K562 (cell line): ENCODE measurements around the gene NUTM1. TPM values are rescaled to one million over a fixed set of nuclear protein-coding genes. Genes with fewer than 3 reads are reported as not detected.
A peak's percentile ranks its signal among the peaks of the same experiment; 100 is the strongest.

ENCODE experiments used
- ATF6 ChIP-seq: sonication (generic); formaldehyde crosslinking; IDR thresholded peaks from 2 replicates; pipeline ENCODE4 v1.4.0; 2020; ENCODE audit warnings: mild to moderate bottlenecking, missing genetic modification reagents
- BDP1 ChIP-seq: IDR thresholded peaks from 3 replicates; pipeline ENCODE4 v1.6.1; 2011; ENCODE audit not compliant: insufficient read length, insufficient read depth
- HINFP ChIP-seq: fragments of 450-650 bp; conservative IDR thresholded peaks from 2 replicates; pipeline ENCODE4 v1.6.1; 2016; ENCODE audit warnings: missing genetic modification characterization, low read depth, mild to moderate bottlenecking, control low read depth, missing compliant biosample characterization
- NFRKB ChIP-seq: fragments of 450-650 bp; IDR thresholded peaks from 2 replicates; pipeline ENCODE4 v1.6.1; 2016; ENCODE audit warnings: low read depth
- POLR2A ChIP-seq: fragments of 450-650 bp; conservative IDR thresholded peaks from 2 replicates; pipeline ENCODE4 v1.6.1; 2016
- RBM14 ChIP-seq: fragments of 200-400 bp; formaldehyde crosslinking; IDR thresholded peaks from 2 replicates; pipeline ENCODE4 v1.6.1; 2018; ENCODE audit warnings: low read depth, mild to moderate bottlenecking, low read length, moderate library complexity, borderline replicate concordance; ENCODE audit not compliant: insufficient read depth
- REST ChIP-seq, 2 experiments: fragments of 450-650 bp; formaldehyde crosslinking in 1 of 2; IDR thresholded peaks; 2 replicates each; pipeline versions ENCODE4 v1.4.0 to v1.6.1; 2014 to 2020; ENCODE audit warnings: mild to moderate bottlenecking in 2 of 2, borderline replicate concordance in 1 of 2, low read depth in 1 of 2
- SMARCA4 ChIP-seq: fragments of 450-650 bp; IDR thresholded peaks from 2 replicates; pipeline ENCODE4 v1.6.1; 2016
- THRB ChIP-seq: fragments of 450-650 bp; formaldehyde crosslinking; conservative IDR thresholded peaks from 2 replicates; pipeline ENCODE4 v1.4.0; 2022; ENCODE audit warnings: mild to moderate bottlenecking, missing genetic modification characterization
- ZNF280B ChIP-seq: fragments of 250-450 bp; sonication (Bioruptor Pico); IDR thresholded peaks from 2 replicates; pipeline ENCODE4 v1.5.1; 2021; ENCODE audit warnings: mild to moderate bottlenecking
- ZNF780A ChIP-seq: fragments of 250-450 bp; sonication (Bioruptor Pico); IDR thresholded peaks from 2 replicates; pipeline ENCODE4 v1.5.0; 2021; ENCODE audit warnings: mild to moderate bottlenecking
- polyA plus RNA-seq, 8 experiments: library from polyadenylated mRNA; depleted of rRNA in 4 of 8; stranded (reverse) in 5 of 8; unstranded in 3 of 8; fragments of >200 nt; fragmentation: Nextera tagmentation in 2 of 8; fragmentation: Illumina TruSeq in 1 of 8; extraction: Ambion mirVana in 2 of 8; extraction: Trizol in 1 of 8; gene quantifications; 2 replicates each; pipeline versions ENCODE4 v1.2.1 to v1.2.3, GENCODE V29; 2011 to 2014; ENCODE audit warnings: inconsistent platforms in 1 of 8, missing spikeins in 1 of 8
- total RNA-seq, 7 experiments: library from RNA; depleted of rRNA in 6 of 7; stranded (reverse); fragments of >200 nt in 6 of 7; fragmentation: Illumina TruSeq in 2 of 7; extraction: Trizol in 2 of 7; gene quantifications; 2 replicates each; pipeline versions ENCODE4 v1.2.1 to v1.2.3, GENCODE V29; 2011 to 2021; ENCODE audit warnings: low replicate concordance in 1 of 7

NUTM1 gene
- total and polyA plus RNA-seq, 9 of the 15 experiments (the other 6 are each of a cell fraction or from before 2014, with no cell fraction given) = 0.01 to 0.05 (median 0.04) TPM; not detected in 4

- TF ChIP-seq REST (IDR thresholded peaks at IDR 0.05; ENCODE audit: borderline replicate concordance) = peak; percentile 85
- no peak for TF ChIP-seq REST (CRISPR knock-in tag; IDR thresholded peaks at IDR 0.05; ENCODE audit: low read depth)
- no peak for TF ChIP-seq HINFP (tag)
- no peak for TF ChIP-seq ZNF280B (CRISPR knock-in tag)
- TF ChIP-seq ZNF780A (CRISPR knock-in tag) = no peak
- TF ChIP-seq BDP1 = no peak
- peak; percentile 50; the same call in 1 of the 2 replicates for TF ChIP-seq SMARCA4
- TF ChIP-seq RBM14 = 0 out of 2 replicates have a peak, but pooled peaks have one; percentile 62
- TF ChIP-seq NFRKB = peak; percentile 65
- TF ChIP-seq POLR2A = peak; percentile 86
- TF ChIP-seq ATF6 (CRISPR knock-in tag) = no peak; the same call in 1 of the 2 replicates
- no peak for TF ChIP-seq THRB (CRISPR knock-in tag)
Observed at GRCh38 chr15:34367101-34368081, 24.3 kb downstream of the NUTM1 start, which contains the start of gene LPCAT4 (continued).
